RPMI8226 (cell line): Measurements from ENCODE around the gene SMAD5.
A peak's percentile ranks its signal among the peaks of the same experiment; 100 is the strongest.

ENCODE experiments used
- DNase-seq: peaks from one replicate; pipeline ENCODE4 v3.0.0-alpha.2; 2015

Gene SMAD5

DNA sequence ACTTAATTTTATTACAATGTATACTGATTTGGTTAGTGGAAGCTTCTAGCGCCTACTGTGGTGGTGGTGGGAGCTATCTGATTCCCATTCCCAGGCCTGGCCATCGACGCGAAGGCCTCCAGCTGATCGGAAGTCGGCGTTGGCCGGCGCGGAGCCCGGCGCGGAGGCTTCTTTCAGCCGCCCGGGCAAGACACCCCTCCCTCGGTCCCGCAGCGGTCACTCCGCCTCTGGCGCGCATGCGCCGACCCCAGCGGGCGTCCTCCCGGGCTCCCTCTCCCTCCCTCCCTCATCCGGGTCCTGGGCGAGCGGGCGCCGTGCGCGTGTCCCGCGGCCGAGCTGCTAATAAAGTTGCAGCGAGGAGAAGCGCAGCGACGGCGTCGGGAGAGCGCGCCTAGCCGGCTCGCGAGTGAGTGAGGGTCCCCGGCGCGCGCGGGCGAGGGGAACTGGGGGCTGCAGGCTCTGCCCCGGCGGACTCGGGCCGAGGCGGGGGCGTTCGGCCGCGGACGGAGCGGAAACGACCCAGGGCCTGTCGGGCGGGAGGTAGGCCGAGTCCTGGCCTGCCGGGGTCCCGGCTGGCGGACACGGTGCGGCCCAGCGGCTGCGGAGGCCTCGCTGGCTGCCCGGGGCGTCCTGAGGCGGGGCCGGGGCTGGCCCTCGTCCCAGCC is at the start of gene SMAD5:
TSS of gene SMAD5 (plus strand) at position 289 of the 665 bp plus-strand sequence. CDS start 20,916 bp downstream, outside the sequence.
- peak; percentile 96 for DNase-seq

GRCh38 chr5:136084698-136085097 is 47.9 kb upstream of the SMAD5 start:
- DNase-seq, result no peak

- DNase-seq, result no peak
Measured at GRCh38 chr5:136086783-136087566, 45.7 kb upstream of the SMAD5 start.

DNA sequence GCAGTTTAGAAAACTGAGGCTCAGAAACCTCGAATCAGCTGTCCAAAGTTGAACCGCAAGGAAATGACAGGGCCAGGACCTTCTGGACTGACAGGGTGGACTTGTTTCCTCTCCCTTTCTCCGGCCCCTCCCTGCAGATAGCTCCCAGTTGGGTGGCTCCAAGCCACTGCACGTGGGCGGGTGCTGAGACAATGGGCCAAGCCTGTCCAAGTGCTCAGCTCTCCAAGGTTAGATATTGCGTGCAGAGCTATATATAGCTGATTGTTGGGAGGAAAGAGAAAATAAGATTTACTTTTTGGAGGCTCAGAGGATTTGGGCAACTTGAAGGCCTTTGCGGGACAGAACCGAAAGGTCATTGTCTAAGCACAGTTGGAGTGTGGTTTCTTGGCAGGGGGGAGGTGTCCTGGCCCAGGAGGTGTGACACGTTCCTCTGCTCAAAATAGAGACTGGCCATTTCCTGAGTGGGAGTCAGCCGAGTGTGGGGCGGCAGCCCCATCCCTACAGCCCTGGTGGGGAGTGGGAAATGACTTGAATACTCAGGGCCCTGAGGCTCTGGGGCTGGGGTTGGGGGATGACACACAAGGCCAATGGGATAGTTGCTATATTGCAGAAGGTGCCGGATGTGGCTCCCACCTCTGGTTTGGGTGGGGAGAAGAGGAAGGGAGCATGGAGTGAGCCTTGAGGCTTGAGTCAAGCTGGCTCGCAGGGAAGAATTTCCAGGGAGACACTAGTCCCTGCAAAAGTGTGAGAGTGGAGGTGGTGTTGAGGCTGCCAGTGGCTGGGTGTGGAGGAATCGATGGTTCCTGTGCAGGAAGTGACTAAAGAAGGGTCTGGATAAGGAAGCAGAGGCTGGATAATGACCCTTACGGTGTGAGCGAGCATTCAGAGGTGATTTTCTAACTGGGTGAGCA is 44.4 kb upstream of the SMAD5 start:
- DNase-seq, result no peak

GRCh38 chr5:136089791-136090190 is 42.9 kb upstream of the SMAD5 start:
- DNase-seq, result no peak

GRCh38 chr5:136090319-136090718 is 42.3 kb upstream of the SMAD5 start:
- DNase-seq, result no peak

- DNase-seq, result no peak
Measured at GRCh38 chr5:136094189-136094912, 38.3 kb upstream of the SMAD5 start.

- no peak for DNase-seq
Measured at GRCh38 chr5:136094913-136095641, 37.6 kb upstream of the SMAD5 start.

DNA sequence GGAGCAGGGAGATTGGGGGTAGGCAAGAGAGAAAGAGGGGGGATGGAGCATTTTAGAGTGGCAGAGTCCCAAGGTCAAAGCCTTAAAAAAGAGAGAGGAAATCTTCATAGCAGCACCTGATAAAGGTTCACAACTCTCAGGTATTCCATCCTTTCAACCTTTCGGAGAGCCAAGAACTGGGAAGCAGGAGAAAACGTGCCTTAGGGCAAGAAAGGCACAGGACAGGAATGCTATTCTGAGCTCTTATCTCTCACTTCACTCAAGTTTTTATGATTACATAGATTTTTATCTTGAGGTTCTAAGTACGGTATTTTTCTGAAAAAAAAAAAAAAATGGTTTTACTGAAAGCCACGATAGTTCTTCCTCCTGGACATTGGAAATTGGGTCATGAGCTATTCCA is 34.5 kb upstream of the SMAD5 start:
- no peak for DNase-seq

GRCh38 chr5:136099870-136100269 is 32.8 kb upstream of the SMAD5 start:
- DNase-seq, result no peak

DNA sequence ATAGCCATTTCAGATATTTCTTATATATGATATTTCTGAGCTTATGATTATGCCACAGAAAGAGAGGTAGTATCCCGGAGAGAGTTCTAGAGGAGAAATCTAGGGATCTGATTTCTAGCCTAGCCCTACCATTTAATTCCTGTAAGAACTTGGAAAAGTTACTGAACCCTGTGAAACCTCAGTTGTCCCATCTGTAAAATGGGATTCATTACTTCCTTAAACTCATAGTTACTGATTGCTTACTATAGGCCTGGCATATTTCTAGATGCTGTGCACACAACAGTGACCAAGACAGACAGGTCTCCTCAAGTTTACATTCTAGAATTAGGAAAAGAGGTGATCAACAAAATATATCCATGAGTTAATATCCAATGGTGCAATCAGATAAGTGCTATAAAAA is 30.8 kb upstream of the SMAD5 start:
- DNase-seq, result no peak

DNA sequence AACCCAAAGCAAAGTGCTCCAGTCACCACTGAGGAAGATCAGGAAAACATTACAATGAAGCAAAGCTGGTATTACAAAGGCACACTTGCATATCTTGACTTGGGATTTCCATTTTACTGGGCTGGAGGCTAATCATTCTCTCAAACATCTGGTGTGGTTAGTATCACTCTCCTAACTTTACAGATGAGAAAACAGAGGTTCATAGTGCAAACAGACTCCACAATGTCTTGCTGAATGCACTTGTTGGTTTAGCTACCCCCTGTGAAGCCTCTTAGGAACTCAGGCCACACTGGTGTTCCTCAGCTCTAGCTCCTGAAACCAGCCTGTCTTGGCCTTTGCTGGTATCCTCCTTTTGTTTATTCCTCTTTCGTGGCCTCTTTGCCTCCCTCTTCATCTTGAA is 29.5 kb upstream of the SMAD5 start:
- no peak for DNase-seq

GRCh38 chr5:136104306-136104965 is 28.2 kb upstream of the SMAD5 start:
- DNase-seq, result no peak

GRCh38 chr5:136106351-136107031 is 26.2 kb upstream of the SMAD5 start:
- DNase-seq, result no peak

- DNase-seq, result no peak
Measured at GRCh38 chr5:136108180-136108611, 24.4 kb upstream of the SMAD5 start.

DNA sequence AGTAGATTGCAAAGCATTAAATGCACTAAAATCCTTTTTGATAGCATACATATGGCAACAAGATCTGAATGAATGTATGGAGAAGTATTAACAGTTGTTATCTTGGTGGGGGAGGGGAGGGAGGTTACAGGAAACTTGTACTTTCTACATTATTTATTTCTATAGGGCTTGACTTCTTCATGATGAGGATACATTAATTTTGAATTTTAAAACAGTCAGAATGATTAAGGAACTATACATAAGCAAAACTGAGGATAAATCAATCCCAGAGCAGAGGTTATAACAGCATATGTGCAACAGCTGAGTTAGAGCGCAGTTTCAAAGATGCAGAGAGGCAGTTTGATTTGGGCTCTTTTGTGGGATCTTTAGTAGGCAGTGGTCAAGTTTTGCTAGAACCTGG is 23.9 kb upstream of the SMAD5 start:
- no peak for DNase-seq

DNA sequence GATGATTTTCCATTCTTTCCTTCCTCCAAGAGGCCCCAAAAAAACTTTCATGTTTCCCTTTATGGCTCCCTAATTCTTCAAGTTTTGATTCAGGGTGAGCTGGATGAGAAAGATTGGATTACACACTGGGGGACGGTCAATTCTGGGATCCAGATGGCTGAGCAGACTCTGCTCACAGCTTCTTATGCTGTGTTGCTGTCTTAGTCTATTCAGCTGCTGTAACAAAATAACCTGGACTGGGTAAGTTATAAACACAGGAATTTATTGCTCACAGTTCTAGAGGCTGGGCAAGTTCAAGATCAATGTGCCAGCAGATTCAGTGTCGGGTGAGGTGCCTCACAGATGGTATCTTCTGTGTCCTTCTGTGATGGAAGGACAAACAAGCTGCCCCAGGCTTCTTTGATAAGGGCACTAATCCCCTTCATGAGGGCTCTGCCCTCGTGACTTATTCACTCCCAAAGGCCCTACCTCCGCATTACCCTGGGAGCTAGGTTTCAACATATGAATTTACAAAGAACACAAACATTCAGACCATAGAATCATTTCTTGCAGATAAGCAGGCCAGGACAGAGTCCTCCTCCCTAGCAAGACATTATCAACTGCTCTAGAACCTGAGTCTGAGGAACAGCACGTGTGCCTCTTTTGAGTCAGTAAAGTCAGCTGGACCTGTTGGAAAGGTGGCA is 23.1 kb upstream of the SMAD5 start:
- DNase-seq, result no peak

DNA sequence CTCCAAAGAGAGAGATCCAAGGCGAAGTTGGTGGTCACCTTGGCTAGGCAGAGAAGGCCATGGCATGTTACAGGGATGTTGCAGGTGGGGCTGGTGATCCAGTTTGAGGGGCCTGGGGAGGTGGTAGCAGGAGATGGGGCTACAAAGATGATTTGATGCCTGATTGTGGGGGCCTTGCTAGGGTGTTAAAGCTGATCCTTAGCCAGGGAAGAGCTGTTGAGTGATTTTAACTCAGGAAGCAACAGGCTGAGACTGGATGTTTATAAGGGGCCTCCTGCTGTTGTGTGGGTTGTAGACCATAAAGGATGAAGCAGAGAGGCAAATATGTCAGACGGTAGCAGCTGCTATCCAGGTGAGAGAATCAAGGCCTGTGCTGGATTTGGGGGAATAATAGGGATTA is 19.0 kb upstream of the SMAD5 start:
- DNase-seq, result no peak

DNA sequence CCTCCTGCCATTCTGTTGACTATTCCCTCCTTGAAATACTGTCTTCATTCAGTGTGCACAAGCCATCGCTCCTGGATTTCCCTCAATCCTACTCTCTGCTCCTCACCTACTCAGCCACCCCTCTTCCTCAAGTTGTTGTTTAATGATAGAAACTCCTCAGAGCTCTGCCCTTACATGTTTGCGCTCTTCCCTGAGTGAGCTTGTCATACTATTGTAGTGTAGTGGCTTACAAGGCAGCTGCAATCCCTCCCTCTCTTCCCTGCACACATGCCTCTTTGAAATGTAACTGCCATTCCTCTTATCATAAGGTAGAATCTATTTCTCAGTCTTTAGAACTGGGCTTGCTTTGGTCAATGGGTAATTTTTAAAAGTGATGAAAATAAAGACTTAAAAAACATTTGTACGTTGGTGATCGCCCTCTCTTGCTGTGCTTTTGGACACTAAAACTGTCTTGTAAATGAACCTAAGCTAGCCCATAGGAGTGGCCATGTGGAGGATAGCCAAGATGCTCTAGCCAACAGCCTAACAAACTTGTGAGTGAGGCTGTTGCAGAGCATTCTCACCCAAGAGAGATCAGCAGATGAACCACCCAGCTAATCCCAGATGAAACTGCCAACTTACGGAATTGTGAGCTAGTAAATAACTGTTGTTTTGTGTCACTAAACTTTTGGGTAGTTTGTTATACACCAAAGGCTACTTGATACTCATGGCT is 18.1 kb upstream of the SMAD5 start:
- no peak for DNase-seq
